Measurements from ENCODE around the gene LPP. TPM values are rescaled to one million over a fixed set of nuclear protein-coding genes. Genes with fewer than 3 reads are reported as not detected.
"Not testable (repeated sequence)": the region's sequence is repeated elsewhere in the genome, so short reads cannot be mapped to it uniquely, and the experiment has no call there.

The LPP gene
- total RNA-seq, 1 donor from 2014 or later, result 11.7 TPM

- no peak for DNase-seq
Measured at GRCh38 chr3:188401244-188401993, 247.5 kb downstream of the LPP start.

GRCh38 chr3:188402229-188402628 lies 248.3 kb downstream of the LPP start:
- no peak for DNase-seq

GRCh38 chr3:188403404-188403803 lies 249.4 kb downstream of the LPP start:
- no peak for DNase-seq

GRCh38 chr3:188404124-188404523 lies 250.2 kb downstream of the LPP start:
- DNase-seq, result no peak

GRCh38 chr3:188404701-188405100 lies 250.7 kb downstream of the LPP start:
- DNase-seq, result no peak

- DNase-seq, result no peak
Measured at GRCh38 chr3:188407158-188407880, 253.4 kb downstream of the LPP start.

- no peak for DNase-seq
Measured at GRCh38 chr3:188408831-188409230, 254.9 kb downstream of the LPP start.

GRCh38 chr3:188411750-188412149 lies 257.8 kb downstream of the LPP start:
- DNase-seq, result no peak

- no peak for DNase-seq
Measured at GRCh38 chr3:188415196-188415595, 261.2 kb downstream of the LPP start.

- DNase-seq, result no peak
Measured at GRCh38 chr3:188416041-188416440, 262.1 kb downstream of the LPP start.

GRCh38 chr3:188417271-188417696 lies 263.3 kb downstream of the LPP start:
- DNase-seq, result no peak

- no peak for DNase-seq
Measured at GRCh38 chr3:188417766-188418165, 263.8 kb downstream of the LPP start.

GRCh38 chr3:188421151-188421821 lies 267.3 kb downstream of the LPP start:
- no peak for DNase-seq

GRCh38 chr3:188421836-188422540 lies 268.0 kb downstream of the LPP start:
- DNase-seq, result no peak

GRCh38 chr3:188427981-188428380 lies 274.0 kb downstream of the LPP start:
- not testable (repeated sequence) for DNase-seq

GRCh38 chr3:188431040-188431439 lies 277.1 kb downstream of the LPP start:
- no peak for DNase-seq

- no peak for DNase-seq
Measured at GRCh38 chr3:188431553-188431952, 277.6 kb downstream of the LPP start.

- no peak for DNase-seq
Measured at GRCh38 chr3:188432802-188433520, 279.0 kb downstream of the LPP start.

GRCh38 chr3:188433521-188434150 lies 279.7 kb downstream of the LPP start:
- no peak for DNase-seq

- DNase-seq, result no peak
Measured at GRCh38 chr3:188434594-188434993, 280.6 kb downstream of the LPP start.

GRCh38 chr3:188435266-188435665 lies 281.3 kb downstream of the LPP start:
- DNase-seq, result no peak
